Uterus (tissue), 2 donors: ENCODE results near the gene DUOX1.

Experiments
- POLR2A ChIP-seq, 2 donors: fragments of 450-650 bp; IDR thresholded peaks; one replicate each; pipeline ENCODE4 v1.6.1; 2016; ENCODE audit warnings: antibody characterized with exemption in 2 of 2, mild to moderate bottlenecking in 1 of 2, moderate library complexity in 1 of 2
- TF ChIP-seq, protein P1 (sequence below), 4 experiments: fragments of 200-600 bp in 2 of 4; fragments of 450-650 bp in 2 of 4; sonication (generic) in 2 of 4; IDR thresholded peaks; one replicate each; pipeline ENCODE4 v1.5.1; 2016 to 2019; ENCODE audit warnings: antibody characterized with exemption in 4 of 4, mild to moderate bottlenecking in 2 of 4, moderate library complexity in 1 of 4

DNA sequence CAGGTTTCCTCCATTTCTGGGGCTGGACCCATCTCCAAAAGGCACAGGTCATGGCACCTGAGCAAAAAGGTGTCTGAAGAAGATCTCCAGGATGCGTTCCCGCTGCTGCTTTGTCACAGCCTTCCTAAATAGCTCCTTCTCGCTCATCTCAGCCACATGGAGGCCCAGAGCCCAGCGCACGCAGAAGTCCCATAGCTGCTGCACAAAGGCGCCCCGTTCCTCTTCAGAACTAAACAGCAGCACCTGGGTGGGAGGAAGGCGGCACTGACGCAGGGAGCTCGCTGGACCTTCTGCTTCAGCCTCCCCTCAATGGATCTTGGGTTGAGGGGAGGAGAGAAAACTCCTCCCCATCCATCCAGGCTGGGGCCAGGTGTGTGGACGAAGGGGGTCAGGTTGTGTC, 24.2 kb upstream of the DUOX1 start:
- TF ChIP-seq, protein P1, sequence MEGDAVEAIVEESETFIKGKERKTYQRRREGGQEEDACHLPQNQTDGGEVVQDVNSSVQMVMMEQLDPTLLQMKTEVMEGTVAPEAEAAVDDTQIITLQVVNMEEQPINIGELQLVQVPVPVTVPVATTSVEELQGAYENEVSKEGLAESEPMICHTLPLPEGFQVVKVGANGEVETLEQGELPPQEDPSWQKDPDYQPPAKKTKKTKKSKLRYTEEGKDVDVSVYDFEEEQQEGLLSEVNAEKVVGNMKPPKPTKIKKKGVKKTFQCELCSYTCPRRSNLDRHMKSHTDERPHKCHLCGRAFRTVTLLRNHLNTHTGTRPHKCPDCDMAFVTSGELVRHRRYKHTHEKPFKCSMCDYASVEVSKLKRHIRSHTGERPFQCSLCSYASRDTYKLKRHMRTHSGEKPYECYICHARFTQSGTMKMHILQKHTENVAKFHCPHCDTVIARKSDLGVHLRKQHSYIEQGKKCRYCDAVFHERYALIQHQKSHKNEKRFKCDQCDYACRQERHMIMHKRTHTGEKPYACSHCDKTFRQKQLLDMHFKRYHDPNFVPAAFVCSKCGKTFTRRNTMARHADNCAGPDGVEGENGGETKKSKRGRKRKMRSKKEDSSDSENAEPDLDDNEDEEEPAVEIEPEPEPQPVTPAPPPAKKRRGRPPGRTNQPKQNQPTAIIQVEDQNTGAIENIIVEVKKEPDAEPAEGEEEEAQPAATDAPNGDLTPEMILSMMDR (IDR thresholded peaks at IDR 0.05): no peak
- TF ChIP-seq POLR2A (IDR thresholded peaks at IDR 0.05): no peak
